GM21529 (cell line): Measurements from ENCODE around the gene ANKRD12.

Source experiments
- ATAC-seq: cut with Tn5 transposase; IDR thresholded peaks from one replicate; pipeline ENCODE4 v1.9.1; 2021; ENCODE audit not compliant: unreplicated experiment

Gene ANKRD12

DNA sequence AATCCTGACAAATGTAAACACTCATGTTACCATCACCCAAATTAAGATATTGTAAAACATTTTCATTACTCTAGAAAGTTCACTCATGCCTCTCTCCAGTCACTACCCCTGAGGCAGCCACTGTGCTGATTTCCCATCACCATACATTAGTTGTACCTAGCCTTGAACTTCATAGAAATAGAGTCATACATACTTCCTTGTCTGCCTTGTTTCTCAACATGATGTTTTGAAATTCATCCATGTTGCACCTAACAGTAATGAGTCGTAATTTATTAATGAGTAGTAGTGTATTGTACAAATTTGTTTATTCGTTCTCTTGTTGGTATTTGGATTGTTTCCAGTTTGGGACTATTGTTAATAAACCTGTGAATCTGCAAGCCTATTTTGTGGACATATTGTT, 149.0 kb downstream of the ANKRD12 start:
- no peak for ATAC-seq

DNA sequence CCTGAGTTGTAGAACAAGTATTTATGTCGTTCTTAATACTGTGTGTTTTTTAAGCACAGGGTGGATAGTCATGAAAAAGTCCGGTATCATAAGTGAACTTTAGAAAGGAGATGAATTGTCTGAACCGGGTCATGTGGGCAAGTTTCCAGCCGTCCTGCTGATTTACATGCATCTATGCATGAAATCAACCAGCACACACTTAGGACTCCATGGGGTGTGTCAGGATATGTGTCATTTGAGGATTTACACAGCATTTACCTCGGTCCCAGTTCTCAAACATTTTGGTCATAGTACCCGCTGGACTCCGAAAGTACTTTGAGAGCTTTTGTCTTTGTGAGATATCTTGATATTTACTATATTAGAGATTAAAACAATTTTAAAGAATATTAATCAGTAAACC, 150.5 kb downstream of the ANKRD12 start:
- no peak for ATAC-seq

DNA sequence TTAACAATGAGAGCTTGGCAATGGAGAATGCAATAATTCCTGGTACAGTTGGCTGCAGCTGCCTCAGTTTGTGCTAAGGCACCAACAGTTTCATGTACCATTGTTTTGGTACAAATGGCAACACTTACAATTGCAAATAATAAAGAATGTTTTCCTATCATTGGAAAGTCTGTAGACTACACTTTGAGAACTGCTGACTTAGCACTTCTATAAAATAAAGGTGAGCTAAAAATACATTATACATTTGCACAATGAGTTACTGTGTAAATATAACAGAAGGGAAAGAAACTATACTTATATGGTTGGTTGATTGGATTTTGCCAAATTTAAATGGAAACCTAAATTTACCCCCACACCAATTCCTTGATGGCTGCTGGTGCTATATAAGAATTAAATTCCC, 153.1 kb downstream of the ANKRD12 start:
- ATAC-seq, result no peak

DNA sequence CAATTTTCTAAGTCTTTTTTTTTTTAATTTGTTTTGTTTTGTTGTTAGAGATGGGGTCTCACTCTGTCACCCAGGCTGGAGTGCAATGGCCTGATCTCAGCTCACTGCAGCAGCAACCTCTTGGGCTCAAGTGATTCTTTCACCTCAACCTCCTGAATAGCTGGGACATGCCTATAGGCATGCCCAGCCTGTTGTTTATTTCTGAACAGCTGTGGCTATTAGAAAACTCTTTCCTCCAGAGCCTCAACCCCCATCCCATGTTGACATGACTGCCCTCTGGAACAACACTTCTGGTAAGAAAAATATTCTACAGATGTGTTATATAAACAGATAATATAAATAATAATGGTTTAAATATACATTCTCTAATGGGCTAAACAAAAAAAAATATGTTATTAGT, 153.6 kb downstream of the ANKRD12 start:
- no peak for ATAC-seq

DNA sequence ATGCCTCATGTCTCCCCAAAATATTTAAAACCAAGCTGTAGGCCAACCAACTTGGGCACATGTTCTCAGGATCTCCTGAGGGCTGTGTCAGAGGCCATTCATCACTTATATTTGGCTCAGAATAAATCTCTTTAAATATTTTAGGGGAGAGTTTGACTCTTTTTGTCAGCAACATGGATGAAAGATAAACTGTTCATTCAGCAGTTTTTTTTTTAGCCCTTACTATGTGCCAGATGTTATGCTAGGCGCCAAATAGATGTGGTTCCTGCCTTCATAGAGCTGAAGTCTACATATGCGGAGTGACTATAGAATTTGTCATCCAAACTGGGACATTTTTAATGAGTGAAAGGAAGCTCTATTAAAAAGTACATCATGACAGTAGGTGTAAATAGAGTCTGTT, 155.5 kb downstream of the ANKRD12 start:
- no peak for ATAC-seq

DNA sequence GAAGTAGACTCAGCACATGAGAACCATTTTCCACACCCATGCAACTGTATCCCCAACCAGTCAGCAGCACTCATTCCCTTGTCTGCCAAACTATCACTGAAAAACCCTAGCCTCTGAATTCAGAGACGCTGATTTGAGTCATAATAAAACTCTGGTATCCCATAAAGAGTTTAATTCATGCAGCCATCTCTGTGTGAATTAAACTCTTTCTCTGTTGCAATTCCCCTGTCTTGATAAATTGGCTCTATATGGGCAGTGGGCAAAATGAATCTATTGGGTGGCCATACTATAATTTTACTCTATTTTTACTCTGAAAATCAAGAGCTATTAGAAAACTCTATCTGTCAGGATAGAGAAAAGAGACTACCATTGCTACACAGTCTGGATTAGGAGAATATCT, 157.4 kb downstream of the ANKRD12 start:
- no peak for ATAC-seq

DNA sequence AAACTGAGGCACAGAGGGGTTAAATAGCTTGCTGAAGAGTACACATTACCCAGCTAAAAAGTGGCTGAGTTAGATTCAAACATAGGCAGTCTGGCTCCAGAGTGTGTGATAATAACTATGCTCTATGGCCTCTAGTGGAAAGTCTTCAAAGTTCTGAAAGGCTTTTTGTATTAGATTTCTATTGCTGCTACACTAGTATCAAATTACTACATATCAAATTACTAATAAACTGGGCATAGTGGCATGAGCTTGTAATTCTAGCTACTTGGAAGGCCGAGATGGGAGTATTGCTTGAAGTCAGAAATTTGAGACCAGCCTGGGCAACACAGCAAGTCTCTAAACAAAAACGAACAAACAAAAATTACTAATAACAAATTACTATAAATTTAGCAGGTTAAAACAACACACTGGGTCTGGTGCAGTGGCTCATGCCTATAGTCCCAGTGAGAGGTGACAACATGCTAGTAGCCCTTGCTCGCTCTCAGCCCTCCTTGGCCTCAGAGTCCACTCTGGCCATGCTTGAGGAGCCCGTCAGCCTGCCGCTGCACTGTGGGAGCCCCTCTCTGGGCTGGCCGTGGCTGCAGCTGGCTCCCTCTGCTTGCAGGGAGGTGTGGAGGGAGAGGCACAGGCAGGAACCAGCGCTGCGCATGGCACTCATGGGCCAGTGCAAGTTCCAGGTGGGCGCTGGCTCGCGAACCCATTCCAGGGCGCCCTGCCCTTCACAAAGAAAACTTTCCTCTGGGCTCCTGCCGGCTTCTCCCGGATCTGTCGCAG, 159.8 kb downstream of the ANKRD12 start:
- no peak for ATAC-seq

DNA sequence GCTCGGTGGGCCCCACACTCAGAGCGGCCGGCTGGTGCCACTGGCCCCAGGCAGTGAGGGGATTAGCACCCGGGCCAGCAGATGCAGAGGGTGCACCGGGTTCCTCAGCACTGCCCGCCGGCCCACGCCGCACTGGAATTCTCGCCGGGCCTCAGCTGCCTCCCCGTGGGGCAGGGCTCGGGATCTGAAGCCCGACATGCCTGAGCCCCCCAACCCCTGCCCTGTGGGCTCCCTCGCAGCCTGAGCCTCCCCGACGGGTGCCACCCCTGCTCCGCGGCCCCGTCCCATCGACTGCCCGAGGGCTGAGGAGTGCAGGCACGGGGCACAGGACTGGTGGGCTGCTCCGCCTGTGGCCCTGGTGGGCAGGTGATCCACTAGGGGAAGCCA, 160.4 kb downstream of the ANKRD12 start:
- no peak for ATAC-seq

DNA sequence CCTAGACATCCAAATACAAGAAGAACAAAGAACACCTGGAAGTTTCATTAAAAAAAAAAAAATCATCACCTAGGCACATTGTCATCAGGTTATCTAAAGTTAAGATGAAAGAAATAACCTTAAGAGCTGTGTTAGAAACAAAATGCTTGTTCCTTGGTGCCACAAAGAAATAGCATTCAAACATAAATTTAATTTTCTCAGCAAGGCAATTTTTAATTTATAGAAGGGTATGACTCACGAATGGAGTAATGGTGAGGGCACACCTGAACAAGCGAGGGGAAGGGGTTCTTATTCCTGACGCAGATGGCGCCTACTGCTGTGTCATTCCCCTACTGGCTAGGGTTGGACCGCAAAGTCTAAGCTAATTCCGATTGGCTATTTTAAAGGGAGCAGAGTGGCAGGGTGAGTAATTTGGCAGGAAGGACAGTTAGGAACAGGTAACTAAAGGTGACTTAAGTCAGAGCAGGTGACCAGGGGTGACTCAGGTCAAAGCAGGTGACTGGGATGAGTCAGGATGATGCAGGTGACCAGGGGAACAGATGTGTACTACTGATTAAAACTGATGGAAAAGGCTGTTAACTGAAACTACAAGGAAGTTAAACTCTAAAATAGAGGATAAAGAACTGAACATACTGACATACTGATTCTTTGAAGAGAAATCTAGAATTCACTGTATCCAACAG, 167.9 kb downstream of the ANKRD12 start:
- ATAC-seq, result no peak

DNA sequence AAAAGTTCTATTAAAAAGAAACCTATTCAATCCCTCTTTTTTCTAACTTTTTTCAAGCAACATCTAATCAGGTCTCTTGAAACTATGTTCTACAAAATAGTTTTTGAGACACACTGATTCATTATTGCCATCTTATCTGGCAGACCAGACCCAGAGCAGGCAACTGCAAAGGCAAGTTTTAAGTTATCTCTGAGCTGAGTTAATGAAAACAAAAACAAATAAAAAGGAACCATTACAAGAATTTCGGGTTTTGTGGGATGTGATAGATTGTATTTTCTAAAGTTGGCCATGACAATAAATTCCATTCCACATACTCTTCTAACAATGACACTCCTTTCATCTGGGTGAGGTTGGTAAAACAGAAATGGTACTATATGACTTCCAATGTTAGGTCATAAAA, 182.8 kb downstream of the ANKRD12 start:
- no peak for ATAC-seq

DNA sequence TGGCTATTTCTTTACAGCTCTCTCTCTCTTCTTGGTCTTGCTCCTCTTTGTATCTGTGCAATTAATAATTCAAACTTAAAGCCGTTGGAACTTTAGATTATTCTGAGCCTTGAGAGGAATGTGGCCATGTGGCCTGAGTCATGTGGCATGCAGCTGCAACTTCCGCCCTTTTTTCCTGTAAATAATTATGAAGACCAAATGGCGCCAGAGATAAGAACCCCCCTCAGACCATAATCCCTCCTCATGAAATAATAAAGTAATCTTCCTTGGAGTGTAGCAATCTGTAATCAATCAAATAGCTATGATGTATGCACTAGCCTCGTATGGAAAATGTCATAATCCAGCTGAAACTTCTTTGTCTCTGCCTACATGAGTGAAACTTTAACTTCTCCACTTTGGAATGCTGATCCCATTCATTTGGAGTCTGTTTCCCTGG, 184.5 kb downstream of the ANKRD12 start:
- ATAC-seq, result no peak

DNA sequence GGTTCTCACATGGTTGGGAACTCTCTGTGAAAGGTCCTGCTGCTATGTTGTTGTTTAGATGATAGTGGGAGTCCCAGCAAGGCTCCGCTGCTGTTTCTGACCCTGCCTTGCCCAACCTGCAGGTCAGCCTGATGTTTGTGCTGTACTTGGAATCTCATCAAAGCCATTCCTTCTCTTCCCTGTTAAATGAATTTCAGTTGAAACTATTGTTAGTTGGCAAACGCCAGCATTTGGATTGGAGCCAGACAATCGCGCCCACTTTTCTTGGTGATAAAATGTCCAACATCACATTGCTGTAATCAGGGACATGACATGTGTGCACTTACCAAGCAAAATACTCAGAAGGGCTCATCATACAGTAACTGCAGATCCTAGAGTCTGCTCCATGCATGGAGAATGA, 185.2 kb downstream of the ANKRD12 start:
- no peak for ATAC-seq

DNA sequence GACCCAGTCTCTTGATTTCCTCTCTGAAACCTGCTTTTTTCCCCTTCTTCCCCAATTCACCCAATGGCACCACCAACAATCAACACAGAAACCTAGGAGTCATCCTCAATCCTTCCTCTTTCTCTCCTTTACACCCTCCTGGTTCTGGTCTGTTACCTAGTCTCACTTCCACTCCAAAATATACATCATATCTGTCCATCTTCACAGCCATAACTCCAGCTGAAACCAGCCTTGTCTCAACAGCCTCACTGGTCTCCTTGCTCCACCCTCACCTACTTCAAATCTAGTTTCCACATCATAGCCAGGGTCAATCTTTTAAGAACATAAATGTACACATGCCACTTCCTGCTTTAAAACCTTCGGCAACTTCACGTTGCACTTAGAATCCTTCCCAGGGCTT, 186.2 kb downstream of the ANKRD12 start:
- no peak for ATAC-seq

DNA sequence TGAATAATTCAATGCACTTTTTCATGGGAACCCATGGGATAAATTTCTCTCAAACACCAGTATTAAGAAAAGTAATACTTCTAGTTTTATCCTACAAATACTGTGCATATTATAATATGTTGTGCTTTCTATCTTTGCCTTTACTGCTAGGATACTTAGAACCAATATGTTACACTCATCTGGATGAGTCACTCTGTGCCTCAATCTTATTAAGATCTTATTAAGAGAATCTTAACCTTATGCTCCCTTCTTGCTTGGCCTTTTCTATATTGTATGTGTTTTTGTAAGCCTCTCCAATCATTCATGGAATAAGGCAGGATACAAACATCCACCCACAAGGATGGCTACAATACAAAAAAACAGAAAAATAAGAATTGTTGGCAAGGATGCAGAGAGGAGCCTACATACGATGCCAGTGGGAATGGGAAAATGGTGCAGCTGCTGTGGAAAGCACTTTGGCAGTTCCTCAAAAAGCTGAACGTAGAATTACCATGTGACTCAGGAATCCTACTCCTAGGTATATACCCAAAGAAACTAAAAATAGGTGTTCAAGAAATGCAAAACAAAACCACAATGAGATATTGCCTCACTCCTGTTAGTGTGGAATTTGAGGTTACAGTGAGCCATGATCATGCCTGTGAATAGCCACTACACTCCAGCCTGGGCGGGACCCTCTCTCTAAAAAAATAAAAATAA, 187.3 kb downstream of the ANKRD12 start:
- ATAC-seq, result no peak

DNA sequence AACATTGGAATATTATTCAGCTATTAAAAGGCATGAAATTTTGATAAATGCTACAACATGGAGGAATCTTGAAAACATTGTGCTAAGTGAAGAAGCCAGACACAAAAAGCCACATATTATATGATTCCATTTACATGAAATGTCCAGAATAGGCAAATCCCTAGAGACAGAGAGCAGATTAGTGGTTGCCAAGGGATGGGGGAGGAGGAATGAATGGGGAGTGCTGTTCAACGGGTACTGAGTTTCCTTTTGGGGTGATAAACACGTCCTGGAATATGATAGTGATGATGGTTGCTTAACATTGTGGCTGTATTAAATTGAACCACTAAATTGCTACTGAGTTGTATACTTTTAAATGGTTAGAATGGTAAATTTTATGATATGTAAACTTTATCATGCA, 189.1 kb downstream of the ANKRD12 start:
- no peak for ATAC-seq

DNA sequence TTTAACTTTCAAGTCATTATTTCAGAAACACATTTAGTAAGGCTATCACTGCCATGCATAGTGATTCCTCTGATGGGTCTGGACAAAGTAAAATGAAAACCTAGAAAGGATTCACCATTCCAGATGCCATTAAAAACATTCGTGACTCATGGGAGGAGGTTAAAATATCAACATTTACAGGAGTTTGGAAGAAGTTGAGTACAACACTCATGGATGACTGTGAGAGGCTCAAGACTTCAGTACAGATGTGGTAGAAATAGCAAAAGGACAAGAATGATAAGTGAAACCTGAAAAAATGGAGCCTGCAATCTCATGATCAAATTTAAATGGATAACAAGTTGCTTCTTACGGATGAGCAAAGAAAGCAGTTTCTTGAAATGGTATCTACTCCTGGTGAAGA, 192.2 kb downstream of the ANKRD12 start:
- ATAC-seq, result no peak

DNA sequence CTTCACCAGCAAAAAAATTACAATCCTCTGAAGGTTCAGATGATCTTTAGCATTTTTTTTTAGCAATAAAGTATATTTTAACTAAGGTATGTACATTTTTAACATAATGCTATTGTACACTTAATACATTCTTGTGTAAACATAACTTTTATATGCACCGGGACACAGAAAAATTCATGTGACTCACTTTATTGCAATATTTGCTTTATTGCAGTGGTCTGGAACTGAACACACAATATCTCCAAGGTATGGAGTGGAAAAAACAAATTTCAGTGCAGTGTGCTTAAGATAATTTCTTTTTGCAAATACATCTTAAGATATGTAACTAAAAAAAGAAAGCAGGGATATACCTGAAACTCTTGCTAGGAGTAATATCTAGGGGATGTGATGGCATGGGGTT, 192.9 kb downstream of the ANKRD12 start:
- ATAC-seq, result no peak

DNA sequence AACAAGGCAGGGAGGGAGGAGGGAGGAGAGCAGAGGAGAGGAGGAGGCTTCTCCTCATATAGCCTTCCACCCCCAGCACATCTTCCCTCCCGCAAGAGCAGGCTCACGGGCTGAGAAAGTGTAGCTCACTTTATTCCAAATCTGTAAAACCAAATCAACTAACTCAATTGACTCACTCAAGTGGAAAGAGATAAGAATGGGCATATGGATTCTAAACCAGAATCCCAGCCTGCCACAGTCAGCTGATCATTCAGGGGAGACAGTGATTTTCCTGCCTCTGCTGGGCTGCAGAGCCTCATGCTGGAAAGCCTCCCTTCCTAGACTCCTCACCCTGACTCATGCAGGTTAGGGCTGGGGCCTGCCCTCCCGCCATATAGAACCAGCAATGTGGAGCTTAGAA, 193.8 kb downstream of the ANKRD12 start:
- no peak for ATAC-seq

DNA sequence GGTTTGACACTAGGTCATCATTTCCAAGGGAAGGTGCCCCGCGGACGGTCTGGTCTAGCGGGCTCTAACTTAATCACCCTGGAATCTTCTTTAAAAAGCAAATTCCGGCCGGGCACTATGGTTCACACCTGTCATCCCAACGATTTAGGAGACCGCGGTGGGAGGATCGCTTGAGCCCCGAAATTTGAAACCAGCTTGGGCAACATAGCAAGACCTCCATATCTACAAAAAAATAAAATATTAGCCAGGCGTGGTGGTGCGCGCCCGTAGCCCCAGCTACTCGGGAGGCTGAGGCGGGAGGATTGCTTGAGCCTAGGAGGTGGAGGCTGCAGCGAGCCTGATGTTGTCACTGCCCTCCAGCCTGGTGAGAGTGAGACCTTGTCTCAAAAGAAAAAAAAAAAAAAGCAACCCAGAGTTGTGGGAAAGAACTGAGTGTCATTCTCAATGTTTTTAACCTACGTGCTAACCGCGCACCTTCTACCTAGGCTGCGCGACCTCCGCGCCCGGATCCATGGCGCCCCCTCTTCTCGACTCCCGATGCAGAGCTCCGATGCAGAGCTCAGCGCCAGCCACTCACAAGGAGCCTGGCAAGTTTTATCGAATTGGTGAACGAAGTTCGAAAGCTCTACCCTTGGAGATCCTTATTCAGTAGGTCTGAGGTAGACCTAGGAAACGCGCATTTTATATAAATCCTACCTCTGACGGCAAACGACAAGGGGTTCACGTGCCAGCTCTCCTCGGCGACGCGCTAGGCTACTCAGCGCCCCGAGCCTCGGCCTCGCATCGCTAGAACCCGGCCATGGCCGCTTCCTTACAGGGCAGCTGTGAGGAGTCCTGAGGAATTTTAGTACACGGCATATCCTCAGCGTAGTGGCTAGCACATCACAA, 197.1 kb downstream of the ANKRD12 start:
- peak; percentile 43 for ATAC-seq

DNA sequence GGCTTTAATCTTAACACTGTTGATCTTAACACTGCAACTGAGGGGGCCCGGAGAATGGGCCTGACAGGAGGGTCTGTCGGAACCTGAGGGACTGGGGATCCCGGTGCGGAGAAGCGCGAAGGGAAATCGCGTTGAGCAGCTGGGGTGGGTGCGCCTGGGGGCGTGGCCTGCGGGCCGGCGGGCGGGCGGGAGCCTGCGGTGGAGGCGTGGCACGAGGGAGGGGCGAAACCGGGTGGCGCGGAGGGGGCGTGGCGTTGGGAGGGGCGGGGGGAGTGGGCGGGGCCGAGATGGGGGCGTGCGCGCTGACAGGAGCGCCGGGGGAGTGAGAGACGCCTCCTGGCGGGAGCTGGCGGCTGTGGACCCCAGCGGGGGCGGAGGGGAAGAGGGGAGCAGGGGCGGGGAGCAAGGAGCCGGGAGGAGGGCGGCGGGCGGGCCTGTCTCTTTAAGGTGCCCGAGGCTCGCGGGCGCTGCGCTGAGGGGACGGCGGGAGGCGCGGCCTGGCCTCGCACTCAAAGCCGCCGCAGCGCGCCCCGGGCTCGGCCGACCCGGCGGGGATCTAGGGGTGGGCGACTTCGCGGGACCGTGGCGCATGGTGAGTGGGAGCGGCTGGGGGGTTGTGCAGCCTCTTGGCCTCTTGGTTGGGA, 197.9 kb downstream of the ANKRD12 start, which contains the start of gene TWSG1:
TSS of gene TWSG1 (plus strand) at position 445 of the 644 bp plus-strand sequence. CDS start 2,457 bp downstream, outside the sequence.
- ATAC-seq, result peak; percentile 68
